HepG2 (cell line): Measurements from ENCODE around the gene EVA1C. TPM values are rescaled to one million over a fixed set of nuclear protein-coding genes. Genes with fewer than 3 reads are reported as not detected.

Experiments used
- ATAC-seq: fragments of 200-7000 bp; cut with Tn5 transposase; 3 replicates; pipeline ENCODE4 v1.9.1; 2020; ENCODE audit warnings: mild to moderate bottlenecking, moderate library complexity
- BruUV-seq: library from RNA; stranded (reverse); fragments of 400-500 nt; replicated peaks from 2 replicates; lab custom pipeline; 2021; lab: Mats Ljungman, UMichigan
- CTCF ChIA-PET: fragments of 300-600 bp; formaldehyde crosslinking; extraction: SDS; loops from one replicate; lab custom pipeline; 2021; ENCODE audit warnings: low total read pairs, inconsistent platforms, low intra/inter-chr PET ratio; lab: Yijun Ruan, JAX
- POLR2A ChIA-PET: fragments of 350-600 bp; sonication (Branson Sonifier 250); formaldehyde crosslinking; loops from one replicate; lab custom pipeline; 2020; ENCODE audit warnings: antibody characterized with exemption, inconsistent platforms; lab: Yijun Ruan, JAX
- DNase-seq: peaks from one replicate; pipeline ENCODE4 v3.0.0-alpha.2; 2015; ENCODE audit warnings: low spot score
- FAIRE-seq: peaks from 3 replicates; lab custom pipeline; 2011; peaks lifted over from hg19 to GRCh38; lab: Jason Lieb, UNC
- H2AFZ ChIP-seq: one replicate; pipeline ENCODE4 v1.6.1; 2011; ENCODE audit warnings: low read length, inconsistent platforms
- H3K27ac ChIP-seq: fragments of 300-600 bp; 3 replicates; pipeline ENCODE4 v1.8.0; 2011; ENCODE audit warnings: mixed run types, mild to moderate bottlenecking, mixed read lengths, low read length, inconsistent platforms; ENCODE audit not compliant: insufficient read depth; ENCODE audit errors: extremely low read length
- H3K27me3 ChIP-seq, 2 experiments: fragments of 200-600 bp in 1 of 2; 2 replicates in 1 of 2; 3 replicates in 1 of 2; pipeline versions ENCODE4 v1.6.0 to v1.8.0; 2011; ENCODE audit warnings: low read length in 2 of 2, mild to moderate bottlenecking in 2 of 2, moderate library complexity in 2 of 2, inconsistent platforms in 1 of 2; ENCODE audit not compliant: insufficient read depth in 2 of 2, control insufficient read depth in 1 of 2
- H3K36me3 ChIP-seq, 2 experiments: fragments of 200-600 bp in 1 of 2; replicated peaks in 1 of 2; 2 replicates in 1 of 2; 3 replicates in 1 of 2; pipeline versions ENCODE4 v1.5.1 to v1.8.0; 2011; ENCODE audit warnings: low read length in 2 of 2, inconsistent platforms in 1 of 2; ENCODE audit not compliant: insufficient read depth in 2 of 2, control insufficient read depth in 1 of 2
- H3K4me1 ChIP-seq: 2 replicates; pipeline ENCODE4 v1.5.1; 2012; ENCODE audit warnings: low read length, inconsistent platforms; ENCODE audit not compliant: insufficient read depth
- H3K4me2 ChIP-seq: 2 replicates; pipeline ENCODE4 v1.6.0; 2011; ENCODE audit warnings: low read depth, low read length, inconsistent platforms
- H3K4me3 ChIP-seq, 3 experiments: fragments of 200-600 bp in 1 of 3; sonication (generic), shearing (Covaris generic) in 1 of 3; replicated peaks in 1 of 3; 2 replicates each; pipeline ENCODE4 v1.5.1; 2011 to 2016; ENCODE audit warnings: low read length in 3 of 3, inconsistent platforms in 2 of 3, low read depth in 2 of 3, mild to moderate bottlenecking in 2 of 3, control low read depth in 1 of 3, mixed read lengths in 1 of 3; ENCODE audit not compliant: insufficient read depth in 1 of 3
- H3K79me2 ChIP-seq: one replicate; pipeline ENCODE4 v1.6.1; 2011; ENCODE audit warnings: low read length, inconsistent platforms; ENCODE audit not compliant: insufficient read depth
- H3K9ac ChIP-seq: 2 replicates; pipeline ENCODE4 v1.6.0; 2011; ENCODE audit warnings: mild to moderate bottlenecking, low read depth, low read length, inconsistent platforms; ENCODE audit not compliant: insufficient read depth
- H3K9me3 ChIP-seq: 2 replicates; pipeline ENCODE4 v1.5.1; 2012; ENCODE audit warnings: mild to moderate bottlenecking, low read length
- H4K20me1 ChIP-seq: 2 replicates; pipeline ENCODE4 v1.6.0; 2011; ENCODE audit warnings: inconsistent platforms, mild to moderate bottlenecking, low read length, moderate library complexity; ENCODE audit not compliant: insufficient read depth
- ASH2L ChIP-seq: fragments of 300-600, 200-600 bp; sonication (generic); IDR thresholded peaks from 2 replicates; pipeline ENCODE4 v1.7.0; 2017; ENCODE audit warnings: low read depth, mild to moderate bottlenecking, moderate library complexity, mixed read lengths, low read length; ENCODE audit not compliant: insufficient read length
- CEBPZ ChIP-seq: IDR thresholded peaks from 2 replicates; pipeline ENCODE4 v1.6.1; 2012; ENCODE audit warnings: low read length, improper control_type of control experiment
- HDAC6 ChIP-seq: fragments of 200-600 bp; sonication (generic); IDR thresholded peaks from 2 replicates; pipeline ENCODE4 v1.7.0; 2017; ENCODE audit warnings: mild to moderate bottlenecking, antibody characterized with exemption, low read length, low read depth
- HES4 ChIP-seq: sonication (generic); formaldehyde crosslinking; IDR thresholded peaks from 2 replicates; pipeline ENCODE4 v1.9.0; 2021; ENCODE audit warnings: mild to moderate bottlenecking, missing genetic modification reagents, borderline replicate concordance
- RFXANK ChIP-seq: IDR thresholded peaks from 2 replicates; pipeline ENCODE4 v1.6.1; 2016
- ZBTB7A ChIP-seq: sonication (generic); formaldehyde crosslinking; IDR thresholded peaks from 2 replicates; pipeline ENCODE4 v1.8.0; 2022; ENCODE audit warnings: mild to moderate bottlenecking, missing genetic modification reagents
- ZUFSP ChIP-seq: sonication (generic); formaldehyde crosslinking; IDR thresholded peaks from 2 replicates; pipeline ENCODE4 v1.9.0; 2021; ENCODE audit warnings: missing genetic modification reagents, mild to moderate bottlenecking, borderline replicate concordance
- WGBS: methylation state at CpG from one replicate; pipeline ENCODE4 v1.1.6; 2017; ENCODE audit warnings: low lambda C conversion rate; 5-methylcytosine and 5-hydroxymethylcytosine counted together
- in situ Hi-C: cut with HindIII; loops from 2 replicates; pipeline ENCODE4 v1.10.0; 2017; ENCODE audit warnings: low pct_unique_long_range_greater_than_20kb; ENCODE audit not compliant: extremely low pct_ligation_motif_present
- intact Hi-C: fragments of 100-400 bp; cut with micrococcal nuclease; formaldehyde crosslinking; loops from one replicate; pipeline ENCODE4 v1.10.0; 2022; ENCODE audit not compliant: unreplicated experiment
- polyA plus RNA-seq, 8 experiments: library from polyadenylated mRNA; depleted of rRNA in 3 of 8; stranded (reverse) in 7 of 8; unstranded in 1 of 8; fragments of >200 nt; fragmentation: Illumina TruSeq in 4 of 8; extraction: Trizol in 4 of 8; gene quantifications; 2 replicates each; pipeline versions ENCODE4 v1.2.1 to v1.2.3, GENCODE V29; 2011 to 2016; ENCODE audit warnings: low read depth in 4 of 8, missing spikeins in 1 of 8, mixed read lengths in 1 of 8; ENCODE audit not compliant: insufficient read depth in 1 of 8
- total RNA-seq, 5 experiments: library from RNA; depleted of rRNA; stranded (reverse); fragments of >200 nt; fragmentation: Illumina TruSeq; extraction: Trizol; gene quantifications; 2 replicates each; pipeline ENCODE4 v1.2.3, GENCODE V29; 2016; ENCODE audit warnings: low read depth in 1 of 5
- TF ChIP-seq, protein P1 (sequence below), 2 experiments: sonication (generic) in 1 of 2; formaldehyde crosslinking in 1 of 2; IDR thresholded peaks; 2 replicates each; pipeline versions ENCODE4 v1.4.0 to v1.6.1; 2018 to 2020; ENCODE audit warnings: missing genetic modification reagents in 2 of 2, borderline replicate concordance in 1 of 2, low read depth in 1 of 2, mild to moderate bottlenecking in 1 of 2, missing biosample characterization in 1 of 2
- TF ChIP-seq, protein P2 (sequence below): sonication (generic); formaldehyde crosslinking; IDR thresholded peaks from 2 replicates; pipeline ENCODE4 v1.5.1; 2020; ENCODE audit warnings: missing genetic modification reagents, mild to moderate bottlenecking, borderline replicate concordance
- TF ChIP-seq, protein P3 (sequence below): sonication (generic); formaldehyde crosslinking; IDR thresholded peaks from 2 replicates; pipeline ENCODE4 v1.4.0; 2020; ENCODE audit warnings: mild to moderate bottlenecking, missing genetic modification reagents
- TF ChIP-seq, protein P4 (sequence below): sonication (generic); formaldehyde crosslinking; conservative IDR thresholded peaks from 2 replicates; pipeline ENCODE4 v1.4.0; 2020; ENCODE audit warnings: missing genetic modification reagents

Gene EVA1C
- total and polyA plus RNA-seq, 2 of the 13 experiments (the other 11 are each of a cell fraction or from before 2014, with no cell fraction given): 0.29 to 0.34 TPM

GRCh38 chr21:32427958-32428623 lies 15.6 kb downstream of the EVA1C start:
- no peaks in the 10 kb centered on the region for H3K9me3 ChIP-seq
- no peak overlapping the region for H3K27ac ChIP-seq
- FAIRE-seq (no peak), ATAC-seq (no peak), DNase-seq (no peak)
- WGBS: 70% methylated on average over 10 of the region's 10 CpGs
- ChIA-PET POLR2A (no interaction called here), CTCF (no interaction called here)
- no peaks in the 10 kb centered on the region for H3K79me2 ChIP-seq
- no TSS peak for BruUV-seq
- no peaks in the 10 kb centered on the region for H3K36me3 ChIP-seq
- no peak overlapping the region for H3K9ac ChIP-seq
- H3K4me2 ChIP-seq: no peak overlapping the region
- in situ Hi-C loops: no loop called here
- H3K4me3 ChIP-seq: no peak overlapping the region
- no peaks in the 10 kb centered on the region; a peak in 1 of 5 replicates for H3K27me3 ChIP-seq
- H2AFZ ChIP-seq: no peak overlapping the region
- peaks cover 31% of the 10 kb centered on the region for H3K4me1 ChIP-seq
- H4K20me1 ChIP-seq: no peaks in the 10 kb centered on the region
- intact Hi-C loops: no loop called here
- no peak for TF ChIP-seq RFXANK (CRISPR knock-in tag)
- no peak for TF ChIP-seq ASH2L
- no peak for TF ChIP-seq HDAC6
- no peak for TF ChIP-seq HES4 (CRISPR knock-in tag)
- TF ChIP-seq, protein P1, sequence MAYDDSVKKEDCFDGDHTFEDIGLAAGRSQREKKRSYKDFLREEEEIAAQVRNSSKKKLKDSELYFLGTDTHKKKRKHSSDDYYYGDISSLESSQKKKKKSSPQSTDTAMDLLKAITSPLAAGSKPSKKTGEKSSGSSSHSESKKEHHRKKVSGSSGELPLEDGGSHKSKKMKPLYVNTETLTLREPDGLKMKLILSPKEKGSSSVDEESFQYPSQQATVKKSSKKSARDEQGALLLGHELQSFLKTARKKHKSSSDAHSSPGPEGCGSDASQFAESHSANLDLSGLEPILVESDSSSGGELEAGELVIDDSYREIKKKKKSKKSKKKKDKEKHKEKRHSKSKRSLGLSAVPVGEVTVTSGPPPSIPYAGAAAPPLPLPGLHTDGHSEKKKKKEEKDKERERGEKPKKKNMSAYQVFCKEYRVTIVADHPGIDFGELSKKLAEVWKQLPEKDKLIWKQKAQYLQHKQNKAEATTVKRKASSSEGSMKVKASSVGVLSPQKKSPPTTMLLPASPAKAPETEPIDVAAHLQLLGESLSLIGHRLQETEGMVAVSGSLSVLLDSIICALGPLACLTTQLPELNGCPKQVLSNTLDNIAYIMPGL (CRISPR knock-in tag; IDR thresholded peaks at IDR 0.05; ENCODE audit: borderline replicate concordance in 1 of 2, low read depth in 1 of 2): no peak
- no peak for TF ChIP-seq CEBPZ
- TF ChIP-seq ZBTB7A: no peak
- TF ChIP-seq, protein P2, sequence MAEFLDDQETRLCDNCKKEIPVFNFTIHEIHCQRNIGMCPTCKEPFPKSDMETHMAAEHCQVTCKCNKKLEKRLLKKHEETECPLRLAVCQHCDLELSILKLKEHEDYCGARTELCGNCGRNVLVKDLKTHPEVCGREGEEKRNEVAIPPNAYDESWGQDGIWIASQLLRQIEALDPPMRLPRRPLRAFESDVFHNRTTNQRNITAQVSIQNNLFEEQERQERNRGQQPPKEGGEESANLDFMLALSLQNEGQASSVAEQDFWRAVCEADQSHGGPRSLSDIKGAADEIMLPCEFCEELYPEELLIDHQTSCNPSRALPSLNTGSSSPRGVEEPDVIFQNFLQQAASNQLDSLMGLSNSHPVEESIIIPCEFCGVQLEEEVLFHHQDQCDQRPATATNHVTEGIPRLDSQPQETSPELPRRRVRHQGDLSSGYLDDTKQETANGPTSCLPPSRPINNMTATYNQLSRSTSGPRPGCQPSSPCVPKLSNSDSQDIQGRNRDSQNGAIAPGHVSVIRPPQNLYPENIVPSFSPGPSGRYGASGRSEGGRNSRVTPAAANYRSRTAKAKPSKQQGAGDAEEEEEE (CRISPR knock-in tag): no peak
- no peak for TF ChIP-seq ZUFSP (CRISPR knock-in tag)
- TF ChIP-seq, protein P3, sequence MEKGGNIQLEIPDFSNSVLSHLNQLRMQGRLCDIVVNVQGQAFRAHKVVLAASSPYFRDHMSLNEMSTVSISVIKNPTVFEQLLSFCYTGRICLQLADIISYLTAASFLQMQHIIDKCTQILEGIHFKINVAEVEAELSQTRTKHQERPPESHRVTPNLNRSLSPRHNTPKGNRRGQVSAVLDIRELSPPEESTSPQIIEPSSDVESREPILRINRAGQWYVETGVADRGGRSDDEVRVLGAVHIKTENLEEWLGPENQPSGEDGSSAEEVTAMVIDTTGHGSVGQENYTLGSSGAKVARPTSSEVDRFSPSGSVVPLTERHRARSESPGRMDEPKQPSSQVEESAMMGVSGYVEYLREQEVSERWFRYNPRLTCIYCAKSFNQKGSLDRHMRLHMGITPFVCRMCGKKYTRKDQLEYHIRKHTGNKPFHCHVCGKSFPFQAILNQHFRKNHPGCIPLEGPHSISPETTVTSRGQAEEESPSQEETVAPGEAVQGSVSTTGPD (CRISPR knock-in tag): no peak
- TF ChIP-seq, protein P4, sequence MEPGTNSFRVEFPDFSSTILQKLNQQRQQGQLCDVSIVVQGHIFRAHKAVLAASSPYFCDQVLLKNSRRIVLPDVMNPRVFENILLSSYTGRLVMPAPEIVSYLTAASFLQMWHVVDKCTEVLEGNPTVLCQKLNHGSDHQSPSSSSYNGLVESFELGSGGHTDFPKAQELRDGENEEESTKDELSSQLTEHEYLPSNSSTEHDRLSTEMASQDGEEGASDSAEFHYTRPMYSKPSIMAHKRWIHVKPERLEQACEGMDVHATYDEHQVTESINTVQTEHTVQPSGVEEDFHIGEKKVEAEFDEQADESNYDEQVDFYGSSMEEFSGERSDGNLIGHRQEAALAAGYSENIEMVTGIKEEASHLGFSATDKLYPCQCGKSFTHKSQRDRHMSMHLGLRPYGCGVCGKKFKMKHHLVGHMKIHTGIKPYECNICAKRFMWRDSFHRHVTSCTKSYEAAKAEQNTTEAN: no peak
